IMR-90 (cell line): ENCODE data around the gene EXOC5. TPM values are rescaled to one million over a fixed set of nuclear protein-coding genes. Genes with fewer than 3 reads are reported as not detected.

Experiments
- ATAC-seq: fragments of 200-7000 bp; cut with Tn5 transposase; 2 replicates; pipeline ENCODE4 v1.9.1; 2020; ENCODE audit warnings: low read depth, mild to moderate bottlenecking, moderate library complexity
- BruUV-seq: library from RNA; stranded (reverse); fragments of 400-500 nt; replicated peaks from 2 replicates; lab custom pipeline; 2021; lab: Mats Ljungman, UMichigan
- CTCF ChIA-PET: fragments of 300-600 bp; formaldehyde crosslinking; extraction: SDS; loops from one replicate; lab custom pipeline; 2021; ENCODE audit warnings: antibody characterized with exemption; lab: Yijun Ruan, JAX
- POLR2A ChIA-PET: fragments of 300-600 bp; sonication (Branson Sonifier 250); formaldehyde crosslinking; loops from one replicate; lab custom pipeline; 2022; ENCODE audit warnings: antibody characterized with exemption; ENCODE audit not compliant: unreplicated experiment; lab: Charles Lee
- DNase-seq: peaks from one replicate; pipeline ENCODE4 v3.0.0; 2013
- H2AFZ ChIP-seq: replicated peaks from 2 replicates; pipeline ENCODE3; 2013; ENCODE audit warnings: low read length, mild to moderate bottlenecking; ENCODE audit not compliant: poor library complexity
- H2AK5ac ChIP-seq: 2 replicates; pipeline ENCODE4 v1.6.1; 2013; ENCODE audit warnings: low read depth, low read length, inconsistent platforms
- H2AK9ac ChIP-seq: replicated peaks from 2 replicates; pipeline ENCODE3; 2013; ENCODE audit warnings: mild to moderate bottlenecking, low read depth, low read length, moderate library complexity; ENCODE audit not compliant: poor library complexity
- H2BK120ac ChIP-seq: 2 replicates; pipeline ENCODE4 v1.6.1; 2013; ENCODE audit warnings: low read depth, low read length, inconsistent platforms
- H2BK15ac ChIP-seq: 3 replicates; pipeline ENCODE4 v1.6.1; 2013; ENCODE audit warnings: low read depth, low read length, inconsistent platforms
- H2BK20ac ChIP-seq: 2 replicates; pipeline ENCODE4 v1.6.1; 2013; ENCODE audit warnings: low read depth, mild to moderate bottlenecking, inconsistent platforms, low read length, moderate library complexity
- H2BK5ac ChIP-seq: 2 replicates; pipeline ENCODE4 v1.6.1; 2013; ENCODE audit warnings: mild to moderate bottlenecking, low read depth, low read length, inconsistent platforms; ENCODE audit not compliant: poor library complexity, severe bottlenecking
- H3K14ac ChIP-seq: replicated peaks from 2 replicates; pipeline ENCODE4 v1.6.1; 2013; ENCODE audit warnings: low read depth, low read length, inconsistent platforms
- H3K18ac ChIP-seq: 2 replicates; pipeline ENCODE4 v1.6.1; 2013; ENCODE audit warnings: low read depth, low read length, control low read depth
- H3K23ac ChIP-seq: 2 replicates; pipeline ENCODE4 v1.6.1; 2013; ENCODE audit warnings: low read depth, low read length, inconsistent platforms
- H3K27ac ChIP-seq: 2 replicates; pipeline ENCODE4 v1.5.1; 2013; ENCODE audit warnings: mild to moderate bottlenecking, control low read depth, low read length; ENCODE audit not compliant: insufficient read depth
- H3K27me3 ChIP-seq: 2 replicates; pipeline ENCODE4 v1.6.1; 2013; ENCODE audit warnings: low read length; ENCODE audit not compliant: control insufficient read depth, insufficient read depth
- H3K36me3 ChIP-seq: 2 replicates; pipeline ENCODE4 v1.6.1; 2013; ENCODE audit warnings: low read length, mixed read lengths; ENCODE audit not compliant: control insufficient read depth, insufficient read depth
- H3K4ac ChIP-seq: 2 replicates; pipeline ENCODE4 v1.6.1; 2013; ENCODE audit warnings: low read depth, low read length, inconsistent platforms
- H3K4me1 ChIP-seq: 2 replicates; pipeline ENCODE4 v1.6.1; 2013; ENCODE audit warnings: low read length, mixed read lengths; ENCODE audit not compliant: control insufficient read depth, insufficient read depth
- H3K4me2 ChIP-seq: 2 replicates; pipeline ENCODE4 v1.6.1; 2013; ENCODE audit warnings: low read depth, mild to moderate bottlenecking, control low read depth, low read length, moderate library complexity
- H3K4me3 ChIP-seq: 2 replicates; pipeline ENCODE4 v1.5.1; 2013; ENCODE audit warnings: low read depth, mild to moderate bottlenecking, control low read depth, low read length, moderate library complexity; ENCODE audit not compliant: insufficient read depth
- H3K56ac ChIP-seq: 2 replicates; pipeline ENCODE4 v1.6.1; 2013; ENCODE audit warnings: low read length, inconsistent platforms; ENCODE audit not compliant: insufficient read depth; ENCODE audit errors: extremely low read depth
- H3K79me1 ChIP-seq, 2 experiments: 2 replicates each; pipeline ENCODE4 v1.6.1; 2013; ENCODE audit warnings: low read length in 2 of 2, inconsistent platforms in 1 of 2, low read depth in 1 of 2
- H3K9ac ChIP-seq: 2 replicates; pipeline ENCODE4 v1.6.1; 2013; ENCODE audit warnings: low read depth, low read length, control low read depth
- H3K9me1 ChIP-seq: 2 replicates; pipeline ENCODE4 v1.6.1; 2013; ENCODE audit warnings: low read length, inconsistent platforms; ENCODE audit not compliant: insufficient read depth
- H3K9me3 ChIP-seq: 2 replicates; pipeline ENCODE4 v1.6.1; 2013; ENCODE audit warnings: low read length; ENCODE audit not compliant: control insufficient read depth, insufficient read depth
- H4K20me1 ChIP-seq: 2 replicates; pipeline ENCODE4 v1.6.1; 2013; ENCODE audit warnings: low read length, inconsistent platforms; ENCODE audit not compliant: insufficient read depth
- H4K5ac ChIP-seq: 2 replicates; pipeline ENCODE4 v1.6.1; 2013; ENCODE audit warnings: mild to moderate bottlenecking, low read depth, low read length, control low read depth
- H4K8ac ChIP-seq, 2 experiments: 2 replicates each; pipeline ENCODE4 v1.6.1; 2013; ENCODE audit warnings: low read depth in 2 of 2, low read length in 2 of 2, control low read depth in 1 of 2, inconsistent platforms in 1 of 2
- H4K91ac ChIP-seq: 2 replicates; pipeline ENCODE4 v1.6.1; 2013; ENCODE audit warnings: low read depth, low read length, inconsistent platforms; ENCODE audit not compliant: insufficient read depth
- FOS ChIP-seq: fragments of 150-350 bp; IDR thresholded peaks from 2 replicates; pipeline ENCODE4 v1.6.1; 2016; ENCODE audit warnings: low read depth, low read length
- MAFK ChIP-seq: IDR thresholded peaks from 2 replicates; pipeline ENCODE4 v1.6.1; 2012; ENCODE audit warnings: low read depth, low read length, improper control_type of control experiment
- WGBS, 2 experiments: methylation state at CpG; one replicate each; pipeline versions ENCODE4 v1.1.5 to v1.1.7; 2013; ENCODE audit warnings: missing lambda C conversion rate in 2 of 2; ENCODE audit not compliant: insufficient read length in 1 of 2; ENCODE audit errors: extremely low coverage in 2 of 2; 5-methylcytosine and 5-hydroxymethylcytosine counted together
- dilution Hi-C: fragments of 300-500 bp; cut with HindIII; formaldehyde crosslinking; loops from one replicate; pipeline ENCODE4 v1.14.3; 2018; ENCODE audit warnings: low sequenced_read_pairs; ENCODE audit not compliant: unreplicated experiment
- in situ Hi-C: fragments of 300-500 bp; cut with MboI; formaldehyde crosslinking; loops from 3 replicates; pipeline ENCODE4 v1.14.3; 2019; ENCODE audit warnings: low sequenced_read_pairs, inconsistent platforms, mixed read lengths
- intact Hi-C: fragments of 100-400 bp; cut with micrococcal nuclease; formaldehyde crosslinking; loops from 2 replicates; pipeline ENCODE4 v1.10.0; 2022
- polyA plus RNA-seq, 3 experiments: library from polyadenylated mRNA; depleted of rRNA; stranded (reverse); fragments of >200 nt; gene quantifications; 2 replicates each; pipeline ENCODE4 v1.2.3, GENCODE V29; 2012; ENCODE audit warnings: low replicate concordance in 1 of 3
- total RNA-seq: library from RNA; depleted of rRNA; stranded (reverse); fragments of >200 nt; gene quantifications from 2 replicates; pipeline ENCODE4 v1.2.3, GENCODE V29; 2012

The EXOC5 gene
- total and polyA plus RNA-seq, 2 of the 4 experiments (the other 2 are of a cell fraction), result 22.4 to 52.5 TPM

DNA sequence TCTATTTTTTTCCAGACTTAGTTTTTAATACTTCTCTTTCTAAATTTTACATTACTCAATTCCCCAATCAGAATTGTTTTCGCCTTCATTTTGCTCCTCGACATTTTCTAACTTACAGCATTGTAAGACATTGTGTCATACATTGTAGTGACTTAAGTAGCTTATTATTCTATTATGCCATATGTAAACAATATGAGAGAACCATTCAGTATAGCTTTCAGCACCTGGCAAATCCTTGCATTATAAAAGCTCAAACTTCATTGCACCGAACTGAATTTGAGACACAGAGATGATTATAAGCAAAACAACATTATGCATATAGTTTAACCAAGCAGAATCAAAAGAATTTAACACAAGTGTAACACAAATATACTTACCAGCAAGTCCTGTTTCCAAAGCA lies 46.8 kb downstream of the EXOC5 start:
- H3K4me2 ChIP-seq, result no peak overlapping the region
- H3K27ac ChIP-seq, result no peak overlapping the region
- H3K27me3 ChIP-seq, result no peaks in the 10 kb centered on the region
- peaks cover 10% of the 10 kb centered on the region for H3K36me3 ChIP-seq
- H4K8ac ChIP-seq, result no peak overlapping the region
- POLR2A ChIA-PET, result no interaction called here
- in situ Hi-C loops, result no loop called here
- TF ChIP-seq FOS, result no peak
- TF ChIP-seq MAFK, result no peak
- no peak overlapping the region for H4K91ac ChIP-seq
- no peaks in the 10 kb centered on the region for H3K9me3 ChIP-seq
- H3K14ac ChIP-seq, result no peak overlapping the region
- no peak overlapping the region for H3K4me3 ChIP-seq
- H2BK120ac ChIP-seq, result no peak overlapping the region
- DNase-seq (no peak), ATAC-seq (no peak)
- no peak overlapping the region for H3K4ac ChIP-seq
- no peak overlapping the region for H3K56ac ChIP-seq
- CTCF ChIA-PET, result interaction anchor here (0.7 kb wide), 1 partner anchor 306 kb away, joined by 3 read pairs; no protein-coding TSS in a partner anchor
- H3K9me1 ChIP-seq, result no peaks in the 10 kb centered on the region; the same call in 1 of the 2 replicates
- H3K4me1 ChIP-seq, result no peaks in the 10 kb centered on the region
- H3K23ac ChIP-seq, result no peak overlapping the region
- dilution Hi-C loops, result no loop called here
- H2BK20ac ChIP-seq, result no peak overlapping the region
- no peak overlapping the region for H2BK5ac ChIP-seq
- no peak overlapping the region for H2AK5ac ChIP-seq
- no peak overlapping the region for H4K5ac ChIP-seq
- intact Hi-C loops, result no loop called here
- no TSS peak for BruUV-seq
- no peak overlapping the region for H2BK15ac ChIP-seq
- no peak overlapping the region for H2AFZ ChIP-seq
- no peak overlapping the region for H3K18ac ChIP-seq
- peaks cover 9 to 10% of the 10 kb centered on the region in 2 experiments; a peak in 3 of 4 replicates for H3K79me1 ChIP-seq
- H3K9ac ChIP-seq, result no peak overlapping the region
- WGBS, 2 experiments, result 100% methylated on average over 2 of the region's 3 CpGs; no CpG with 5 or more reads in 1 of the 2 experiments
- H2AK9ac ChIP-seq, result no peak overlapping the region
- H4K20me1 ChIP-seq, result no peaks in the 10 kb centered on the region
